Non-pigmented ciliary epithelial cell (primary cell): ENCODE data around the gene TRPC5OS.

Experiments used
- DNase-seq: peaks from one replicate; pipeline ENCODE4 v3.0.0-alpha.2; 2010; ENCODE audit warnings: low read depth

The TRPC5OS gene

DNA sequence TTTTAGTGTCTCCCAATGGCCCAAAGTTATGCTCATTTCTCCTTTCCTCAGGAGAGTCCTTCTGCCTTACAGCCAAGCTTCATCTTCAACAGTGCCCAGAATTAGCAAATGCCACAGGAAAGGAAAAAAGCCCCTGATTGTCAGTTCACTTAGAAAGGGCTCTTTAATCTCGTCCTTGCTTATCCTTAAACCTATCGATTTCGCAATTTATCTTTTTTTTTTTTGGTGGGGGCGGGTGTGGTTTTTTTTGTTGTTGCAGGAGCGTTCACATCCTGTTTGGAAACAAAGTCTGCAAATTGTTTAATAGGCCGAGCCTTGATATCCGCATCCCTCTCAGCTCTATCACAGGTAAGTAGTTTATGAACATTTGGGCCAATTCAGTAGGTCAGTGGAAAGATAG, 20.2 kb downstream of the TRPC5OS start:
- no peak for DNase-seq

DNA sequence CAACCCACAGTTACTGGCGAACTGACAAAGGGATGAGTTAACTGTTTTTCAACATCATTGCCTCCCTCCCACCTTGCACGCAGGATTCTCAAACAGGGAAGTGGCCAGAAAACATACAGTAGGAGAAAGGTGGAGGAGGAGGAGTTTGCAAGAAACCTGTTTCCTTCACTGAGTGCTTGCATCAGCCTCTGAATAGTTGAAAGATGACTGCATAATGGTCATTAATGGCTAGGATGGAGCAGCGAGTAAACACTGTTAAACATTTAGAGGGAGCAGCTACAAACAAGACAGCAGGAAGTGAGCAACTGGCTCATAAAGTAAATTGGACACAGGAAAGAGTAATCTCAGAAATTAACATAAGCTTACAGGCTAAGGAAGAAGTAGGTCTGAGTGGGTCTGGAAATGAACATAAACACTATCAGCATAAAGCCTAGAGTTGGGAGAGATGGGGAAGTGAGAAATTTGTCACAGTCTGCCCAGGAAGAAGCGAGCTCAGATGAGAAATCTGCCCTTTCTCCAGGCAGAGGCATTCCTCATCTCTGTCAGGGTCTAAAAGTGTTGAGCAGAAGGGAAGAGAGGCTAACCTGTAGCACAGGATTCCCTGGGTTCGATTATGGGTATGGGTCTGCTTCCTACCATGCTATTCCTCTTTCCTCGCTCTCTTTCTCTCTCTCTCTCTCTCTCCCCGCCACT, 38.6 kb downstream of the TRPC5OS start:
- DNase-seq: no peak

GRCh38 chrX:111917591-111917990, 41.6 kb downstream of the TRPC5OS start:
- no peak for DNase-seq

DNA sequence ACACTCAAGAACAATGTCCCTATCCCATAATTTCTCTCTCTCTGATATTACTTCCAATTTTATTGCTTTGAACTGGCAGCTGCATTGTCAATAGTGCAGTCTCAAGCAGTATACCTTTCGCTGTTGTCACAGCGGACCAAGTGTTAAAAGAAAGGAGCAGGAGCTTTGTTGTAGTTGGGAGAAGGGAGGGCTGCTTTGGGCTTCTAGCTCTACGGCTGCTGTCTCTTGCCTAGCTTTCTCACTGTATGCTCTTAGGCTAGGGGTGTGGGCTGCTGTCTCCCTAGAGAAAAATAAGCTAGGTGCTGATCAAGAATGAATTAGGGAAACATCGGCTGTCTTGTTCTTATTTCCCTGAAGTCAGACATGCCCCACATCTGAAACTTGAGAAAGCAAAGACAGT, 52.5 kb downstream of the TRPC5OS start:
- no peak for DNase-seq
